SK-N-SH (cell line): ENCODE measurements around the gene ZNF692. TPM values are rescaled to one million over a fixed set of nuclear protein-coding genes. Genes with fewer than 3 reads are reported as not detected.
A peak's percentile ranks its signal among the peaks of the same experiment; 100 is the strongest.

ENCODE experiments used
- CTCF ChIA-PET: fragments of 300-600, 350-600 bp; formaldehyde crosslinking; extraction: SDS; loops from one replicate; lab custom pipeline; 2021; lab: Yijun Ruan, JAX
- POLR2A ChIA-PET: fragments of 350-600 bp; sonication (Branson Sonifier 250); formaldehyde crosslinking; extraction: SDS; loops from one replicate; lab custom pipeline; 2020; ENCODE audit warnings: antibody characterized with exemption, inconsistent platforms; lab: Yijun Ruan, JAX
- DNase-seq: peaks from one replicate; pipeline ENCODE4 v3.0.0; 2012
- H2AFZ ChIP-seq: fragments of 200-600 bp; sonication (generic); 2 replicates; pipeline ENCODE4 v1.8.1; 2016; ENCODE audit warnings: antibody characterized with exemption, mild to moderate bottlenecking, low read depth
- H3F3A ChIP-seq: fragments of 200-600 bp; sonication (generic); replicated peaks from 2 replicates; pipeline ENCODE3; 2016; ENCODE audit warnings: antibody characterized with exemption, mild to moderate bottlenecking; ENCODE audit not compliant: insufficient read depth
- H3K27ac ChIP-seq, 2 experiments: fragments of 200-500 bp in 1 of 2; fragments of 200-600 bp in 1 of 2; sonication (Bioruptor generic) in 1 of 2; sonication (generic), shearing (Covaris generic) in 1 of 2; 2 replicates each; pipeline versions ENCODE4 v1.5.1 to v1.6.1; 2014 to 2016; ENCODE audit warnings: low read depth in 2 of 2, inconsistent platforms in 1 of 2, low read length in 1 of 2, mild to moderate bottlenecking in 1 of 2, mixed read lengths in 1 of 2
- H3K27me3 ChIP-seq: fragments of 200-600 bp; sonication (generic), shearing (Covaris generic); 2 replicates; pipeline ENCODE4 v1.6.1; 2016; ENCODE audit warnings: mixed run types; ENCODE audit not compliant: insufficient read depth
- H3K36me3 ChIP-seq, 2 experiments: fragments of 200-500 bp in 1 of 2; fragments of 200-600 bp in 1 of 2; sonication (Bioruptor generic) in 1 of 2; sonication (generic) in 1 of 2; replicated peaks in 1 of 2; 2 replicates each; pipeline versions ENCODE3 to v1.5.1; 2014 to 2016; ENCODE audit warnings: low read length in 1 of 2, mild to moderate bottlenecking in 1 of 2; ENCODE audit not compliant: insufficient read depth in 2 of 2, control insufficient read depth in 1 of 2
- H3K4me1 ChIP-seq, 2 experiments: fragments of 200-500 bp in 1 of 2; fragments of 200-600 bp in 1 of 2; sonication (Bioruptor generic) in 1 of 2; sonication (generic), shearing (Covaris generic) in 1 of 2; 2 replicates each; pipeline versions ENCODE4 v1.5.1 to v1.6.1; 2014 to 2016; ENCODE audit warnings: low read depth in 1 of 2, low read length in 1 of 2, mixed run types in 1 of 2; ENCODE audit not compliant: insufficient read depth in 2 of 2, control insufficient read depth in 1 of 2
- H3K4me2 ChIP-seq: fragments of 200-600 bp; sonication (generic), shearing (Covaris generic); 2 replicates; pipeline ENCODE4 v1.6.1; 2017; ENCODE audit warnings: mixed run types
- H3K4me3 ChIP-seq, 2 experiments: fragments of 200-500 bp in 1 of 2; fragments of 200-600 bp in 1 of 2; sonication (Bioruptor generic) in 1 of 2; sonication (generic), shearing (Covaris generic) in 1 of 2; 2 replicates each; pipeline versions ENCODE4 v1.5.1 to v1.8.1; 2014 to 2016; ENCODE audit warnings: low read depth in 2 of 2, inconsistent platforms in 1 of 2, low read length in 1 of 2, mild to moderate bottlenecking in 1 of 2, mixed read lengths in 1 of 2, moderate library complexity in 1 of 2
- H3K79me2 ChIP-seq: fragments of 200-600 bp; sonication (generic); 2 replicates; pipeline ENCODE4 v1.8.1; 2017; ENCODE audit warnings: mild to moderate bottlenecking; ENCODE audit not compliant: insufficient read depth
- H3K9ac ChIP-seq: fragments of 200-600 bp; sonication (generic); 2 replicates; pipeline ENCODE4 v1.6.1; 2017; ENCODE audit warnings: mixed run types
- H3K9me2 ChIP-seq: fragments of 200-600 bp; sonication (generic); 2 replicates; pipeline ENCODE4 v1.6.1; 2017; ENCODE audit warnings: mixed run types
- H3K9me3 ChIP-seq: fragments of 200-600 bp; sonication (generic); 2 replicates; pipeline ENCODE4 v1.6.1; 2017; ENCODE audit warnings: mixed run types, mild to moderate bottlenecking, moderate library complexity
- H4K20me1 ChIP-seq: fragments of 200-600 bp; sonication (generic); 2 replicates; pipeline ENCODE4 v1.6.1; 2017; ENCODE audit warnings: mild to moderate bottlenecking, mixed run types; ENCODE audit not compliant: insufficient read depth
- CHD2 ChIP-seq: fragments of 150-350 bp; IDR thresholded peaks from 2 replicates; pipeline ENCODE4 v1.6.1; 2018; ENCODE audit warnings: low read length; ENCODE audit not compliant: partially characterized antibody
- FOXJ3 ChIP-seq: sonication (generic); formaldehyde crosslinking; IDR thresholded peaks from 2 replicates; pipeline ENCODE4 v1.5.1; 2020; ENCODE audit warnings: mild to moderate bottlenecking, missing genetic modification reagents
- GABPA ChIP-seq: IDR thresholded peaks from 2 replicates; pipeline ENCODE4 v1.4.0; 2012; ENCODE audit warnings: low read depth, mild to moderate bottlenecking
- MAX ChIP-seq: IDR thresholded peaks from 2 replicates; pipeline ENCODE4 v1.4.0; 2012; ENCODE audit warnings: low read depth
- MXI1 ChIP-seq: IDR thresholded peaks from 2 replicates; pipeline ENCODE4 v1.6.1; 2012; ENCODE audit warnings: mild to moderate bottlenecking, low read depth, low read length, improper control_type of control experiment
- NRF1 ChIP-seq: IDR thresholded peaks from 2 replicates; pipeline ENCODE4 v1.6.1; 2012; ENCODE audit warnings: low read depth, mild to moderate bottlenecking, low read length
- POLR2AphosphoS5 ChIP-seq: IDR thresholded peaks from 2 replicates; pipeline ENCODE4 v1.6.1; 2012; ENCODE audit warnings: low read depth, low read length
- RAD21 ChIP-seq: IDR thresholded peaks from 2 replicates; pipeline ENCODE4 v1.6.1; 2012; ENCODE audit warnings: mild to moderate bottlenecking, low read length
- RCOR1 ChIP-seq: fragments of 150-350 bp; IDR thresholded peaks from 2 replicates; pipeline ENCODE4 v1.6.1; 2017; ENCODE audit warnings: antibody characterized with exemption, low read length
- RFX5 ChIP-seq: IDR thresholded peaks from 2 replicates; pipeline ENCODE4 v1.6.1; 2012; ENCODE audit warnings: mild to moderate bottlenecking, improper control_type of control experiment, low read length
- SMC3 ChIP-seq: IDR thresholded peaks from 2 replicates; pipeline ENCODE4 v1.6.1; 2012; ENCODE audit warnings: low read depth, low read length, improper control_type of control experiment
- TAF1 ChIP-seq: IDR thresholded peaks from 2 replicates; pipeline ENCODE4 v1.6.1; 2012; ENCODE audit warnings: low read depth, mild to moderate bottlenecking, low read length, moderate library complexity, borderline replicate concordance
- TCF12 ChIP-seq: IDR thresholded peaks from 2 replicates; pipeline ENCODE4 v1.4.0; 2012
- USF1 ChIP-seq: IDR thresholded peaks from 2 replicates; pipeline ENCODE4 v1.4.0; 2012; ENCODE audit warnings: low read depth, borderline replicate concordance
- WGBS: methylation state at CpG from one replicate; pipeline ENCODE4 v1.1.6; 2017; ENCODE audit warnings: low lambda C conversion rate; 5-methylcytosine and 5-hydroxymethylcytosine counted together
- polyA plus RNA-seq, 3 experiments: library from polyadenylated mRNA; depleted of rRNA; stranded (reverse); fragments of >200 nt; gene quantifications; 2 replicates each; pipeline ENCODE4 v1.2.3, GENCODE V29; 2012
- TF ChIP-seq, protein P1 (sequence below): fragments of 150-350 bp; IDR thresholded peaks from 2 replicates; pipeline ENCODE4 v1.6.1; 2017; ENCODE audit warnings: antibody characterized with exemption, low read length, low read depth, borderline replicate concordance

ZNF692 gene
- polyA plus RNA-seq, 1 of the 3 experiments (the other 2 are of a cell fraction), result 47.0 TPM

DNA sequence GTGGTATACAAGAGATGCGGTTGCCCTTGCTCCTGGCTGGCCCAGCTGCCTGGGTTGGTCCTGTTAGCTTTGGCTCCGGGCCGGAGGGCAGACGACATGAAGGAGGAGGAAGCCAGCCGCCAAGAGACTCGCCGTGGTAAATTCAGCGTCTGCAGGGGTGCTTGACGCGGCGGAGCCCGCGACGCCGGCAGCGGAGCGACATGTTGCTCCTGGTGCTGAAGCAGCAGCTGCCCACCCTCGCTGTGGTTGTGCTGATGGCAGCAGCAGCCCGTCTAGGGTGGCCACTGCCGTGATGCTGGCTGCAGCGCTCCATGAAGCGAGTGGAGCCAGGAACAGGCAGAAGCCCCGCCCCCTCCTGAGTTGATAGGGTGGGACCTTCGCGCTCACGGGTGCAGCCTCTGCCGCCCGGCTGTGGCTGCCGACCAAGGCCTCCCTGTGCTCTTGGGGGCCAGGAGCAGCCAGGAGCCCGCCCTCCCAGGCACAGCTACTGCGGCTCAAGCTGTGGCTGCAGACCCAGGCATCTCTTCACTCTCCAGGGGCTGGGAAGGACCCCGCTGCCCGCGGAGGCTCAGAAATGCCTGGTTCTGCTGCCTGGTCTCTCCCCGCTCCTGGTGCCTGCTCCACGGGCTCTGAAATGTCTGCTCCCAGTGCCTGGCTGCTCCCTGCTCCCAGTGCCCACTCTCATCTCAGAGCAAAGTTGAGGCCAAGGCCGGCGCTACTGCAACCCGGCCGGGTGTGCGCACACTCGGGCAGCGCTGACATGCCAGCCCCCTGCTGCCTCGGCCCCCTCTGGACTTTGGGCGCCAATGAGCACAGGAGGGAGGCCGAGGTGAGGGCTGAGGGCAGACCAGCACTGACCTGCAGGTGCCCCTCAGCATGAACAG lies 4.4 kb upstream of the ZNF692 start:
- peak; percentile 90 for DNase-seq
- ChIA-PET POLR2A (interaction anchor here (1.2 to 2.0 kb wide), 3 partner anchors 10 to 43 kb away, joined by 4 to 11 read pairs (median 6); partner anchors contain the start of genes PGBD2 and ZNF672), CTCF (interaction anchor here (0.9 to 2.0 kb wide), 3 partner anchors 18 to 61 kb away, joined by 3 to 6 read pairs (median 3); partner anchors contain the start of gene SH3BP5L)
- Histone ChIP-seq H3K9me3 (no peaks in the 10 kb centered on the region), H3K79me2 (peaks cover 3% of the 10 kb centered on the region; the same call in 1 of the 2 replicates), H3K4me2 (peak overlapping the region; percentile 83), H3K4me3 (peak overlapping the region; percentile 58 to 62), H4K20me1 (no peaks in the 10 kb centered on the region), H2AFZ (peak overlapping the region; percentile 88), H3F3A (no peaks in the 10 kb centered on the region), H3K36me3 (no peaks in the 10 kb centered on the region), H3K27ac (peak overlapping the region in 1 of 2 experiments; percentile 77; a peak in 2 of 4 replicates), H3K9ac (peak overlapping the region; percentile 50), H3K4me1 (peaks cover 5 to 20% of the 10 kb centered on the region in 2 experiments; a peak in 3 of 4 replicates), H3K27me3 (no peaks in the 10 kb centered on the region), H3K9me2 (no peaks in the 10 kb centered on the region)
- TF ChIP-seq POLR2AphosphoS5 (peak; percentile 76), TCF12 (no peak), RFX5 (peak; percentile 66; the same call in 1 of the 2 replicates), TAF1 (peak; percentile 66; the same call in 1 of the 2 replicates), NRF1 (no peak), SMC3 (no peak; the same call in 1 of the 2 replicates), RAD21 (peak; percentile 16; the same call in 1 of the 2 replicates), CHD2 (peak; percentile 54), RCOR1 (no peak), USF1 (no peak), FOXJ3 (CRISPR knock-in tag) (peak; percentile 14; the same call in 1 of the 2 replicates), MXI1 (peak; percentile 71; the same call in 1 of the 2 replicates), MAX (peak; percentile 45; the same call in 1 of the 2 replicates), GABPA (no peak)
- TF ChIP-seq, protein P1, sequence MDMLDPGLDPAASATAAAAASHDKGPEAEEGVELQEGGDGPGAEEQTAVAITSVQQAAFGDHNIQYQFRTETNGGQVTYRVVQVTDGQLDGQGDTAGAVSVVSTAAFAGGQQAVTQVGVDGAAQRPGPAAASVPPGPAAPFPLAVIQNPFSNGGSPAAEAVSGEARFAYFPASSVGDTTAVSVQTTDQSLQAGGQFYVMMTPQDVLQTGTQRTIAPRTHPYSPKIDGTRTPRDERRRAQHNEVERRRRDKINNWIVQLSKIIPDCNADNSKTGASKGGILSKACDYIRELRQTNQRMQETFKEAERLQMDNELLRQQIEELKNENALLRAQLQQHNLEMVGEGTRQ, result no peak
- WGBS, result 2% methylated on average over 9 of the region's 46 CpGs
